Measurements from ENCODE around the gene RARRES2. TPM values are rescaled to one million over a fixed set of nuclear protein-coding genes. Genes with fewer than 3 reads are reported as not detected.
"Not testable (repeated sequence)": the region's sequence is repeated elsewhere in the genome, so short reads cannot be mapped to it uniquely, and the experiment has no call there.

RARRES2 gene
- total RNA-seq, 1 donor from 2014 or later, result 305 TPM

GRCh38 chr7:150290317-150290716 lies 51.1 kb downstream of the RARRES2 start:
- H3K27me3 ChIP-seq; H3K9me3 ChIP-seq; intact Hi-C loops (cut with DNase I); H3K27ac ChIP-seq; H3K4me1 ChIP-seq; H3K4me3 ChIP-seq; DNase-seq (ENCODE audit: extremely low spot score in 2 of 2); H3K36me3 ChIP-seq: not testable (repeated sequence)

DNA sequence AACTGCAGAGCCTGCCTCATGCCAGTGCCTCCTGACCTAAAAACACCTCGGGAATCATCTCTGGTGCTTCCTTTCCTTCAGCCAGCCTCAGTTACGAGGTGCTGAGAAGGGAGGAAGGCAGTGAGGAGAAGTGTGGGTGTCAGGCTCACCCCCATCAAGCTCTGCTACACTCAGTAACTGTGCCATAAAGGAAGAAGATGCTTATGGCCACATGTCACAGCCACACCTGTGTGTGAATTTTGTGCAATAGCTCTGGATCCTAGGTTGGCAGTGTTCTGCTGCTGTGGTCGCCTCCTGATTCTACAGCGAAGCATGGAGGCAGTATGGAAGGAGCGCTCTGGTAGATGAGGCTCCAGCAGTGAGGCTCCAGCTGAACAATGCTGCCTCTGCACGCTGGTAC lies 52.6 kb downstream of the RARRES2 start:
- H3K9me3 ChIP-seq; intact Hi-C loops (cut with DNase I); DNase-seq (ENCODE audit: extremely low spot score in 2 of 2); H3K27me3 ChIP-seq; H3K4me1 ChIP-seq; H3K4me3 ChIP-seq; H3K27ac ChIP-seq; H3K36me3 ChIP-seq: not testable (repeated sequence)

Other genes with a start within 250 kb of the RARRES2 start
- gene LRRC61, start 18.3 kb downstream of the RARRES2 start, total RNA-seq, result 14.0 TPM
- 24.1 TPM for gene ACTR3C, start 18.1 kb downstream of the RARRES2 start, total RNA-seq
- gene REPIN1, start 27.2 kb upstream of the RARRES2 start, total RNA-seq, result 49.4 TPM
- gene ZNF775, start 37.7 kb upstream of the RARRES2 start, total RNA-seq, result 4.4 TPM
- gene GIMAP8, start 109.0 kb upstream of the RARRES2 start, total RNA-seq, result 9.6 TPM
- 16.0 TPM for gene GIMAP7, start 173.2 kb upstream of the RARRES2 start, total RNA-seq
- gene GIMAP4, start 225.8 kb upstream of the RARRES2 start, total RNA-seq, result 25.3 TPM

Measured in vagina (tissue), 2 donors.